Effector memory CD8-positive, alpha-beta T cell (primary cell): ENCODE data around the gene C3.
A peak's percentile ranks its signal among the peaks of the same experiment; 100 is the strongest.

Source experiments
- ATAC-seq: fragments of 150-1000 bp; cut with Tn5 transposase; replicated peaks from 2 replicates; pipeline ENCODE4 v1.10.0; 2021; ENCODE audit warnings: mild to moderate bottlenecking, moderate library complexity
- DNase-seq, 3 experiments: peaks; one replicate each; pipeline ENCODE4 v3.0.0; 2021
- H3K27ac Mint-ChIP-seq, 2 donors: one replicate each; pipeline ENCODE4 v1.8.0; 2022; ENCODE audit warnings: mild to moderate bottlenecking in 2 of 2, mixed read lengths in 2 of 2, moderate library complexity in 2 of 2
- H3K27me3 Mint-ChIP-seq, 2 donors: one replicate each; pipeline ENCODE4 v1.8.0; 2022; ENCODE audit warnings: mixed read lengths in 2 of 2
- H3K36me3 Mint-ChIP-seq: one replicate; pipeline ENCODE4 v1.8.0; 2022; ENCODE audit warnings: mild to moderate bottlenecking, moderate library complexity, mixed read lengths; ENCODE audit not compliant: insufficient read depth
- H3K4me1 Mint-ChIP-seq, 2 donors: one replicate each; pipeline ENCODE4 v1.8.0; 2022; ENCODE audit warnings: low read depth in 2 of 2, mixed read lengths in 2 of 2
- H3K4me3 Mint-ChIP-seq, 2 donors: one replicate each; pipeline ENCODE4 v1.8.0; 2022; ENCODE audit warnings: mild to moderate bottlenecking in 2 of 2, mixed read lengths in 2 of 2, moderate library complexity in 2 of 2
- H3K9me3 Mint-ChIP-seq, 2 donors: one replicate each; pipeline ENCODE4 v1.8.0; 2022; ENCODE audit warnings: mixed read lengths in 2 of 2

The C3 gene

GRCh38 chr19:6694147-6694815 lies 26.2 kb downstream of the C3 start:
- ATAC-seq, result no peak
- DNase-seq, result no peak
- no peak overlapping the region for H3K27ac Mint-ChIP-seq
- H3K36me3 Mint-ChIP-seq, result peaks cover 3% of the 10 kb centered on the region
- H3K4me1 Mint-ChIP-seq, result peaks cover 0 to 7% of the 10 kb centered on the region in 2 donors
- no peaks in the 10 kb centered on the region for H3K9me3 Mint-ChIP-seq
- H3K4me3 Mint-ChIP-seq, result no peak overlapping the region
- no peaks in the 10 kb centered on the region for H3K27me3 Mint-ChIP-seq

- H3K27me3 Mint-ChIP-seq, result no peaks in the 10 kb centered on the region
- H3K27ac Mint-ChIP-seq, result no peak overlapping the region
- DNase-seq (no peak), ATAC-seq (no peak)
- peaks cover 0 to 1% of the 10 kb centered on the region in 2 donors for H3K9me3 Mint-ChIP-seq
- H3K36me3 Mint-ChIP-seq, result peaks cover 3% of the 10 kb centered on the region
- H3K4me3 Mint-ChIP-seq, result no peak overlapping the region
- peaks cover 0 to 7% of the 10 kb centered on the region in 2 donors for H3K4me1 Mint-ChIP-seq
These were observed 26.8 kb downstream of the C3 start for GRCh38 chr19:6693681-6694080.

GRCh38 chr19:6693056-6693471 lies 27.4 kb downstream of the C3 start:
- H3K4me3 Mint-ChIP-seq, result no peak overlapping the region
- H3K4me1 Mint-ChIP-seq, result peaks cover 0 to 8% of the 10 kb centered on the region in 2 donors
- peaks cover 3% of the 10 kb centered on the region for H3K36me3 Mint-ChIP-seq
- no peak for DNase-seq
- H3K27ac Mint-ChIP-seq, result no peak overlapping the region
- H3K27me3 Mint-ChIP-seq, result no peaks in the 10 kb centered on the region
- no peak for ATAC-seq
- peaks cover 0 to 2% of the 10 kb centered on the region in 2 donors for H3K9me3 Mint-ChIP-seq

GRCh38 chr19:6692027-6692426 lies 28.4 kb downstream of the C3 start:
- Mint-ChIP-seq H3K27ac (peak overlapping the region in 1 of 2 donors; percentile 24), H3K27me3 (no peaks in the 10 kb centered on the region), H3K4me3 (no peak overlapping the region), H3K9me3 (peaks cover 0 to 2% of the 10 kb centered on the region in 2 donors), H3K36me3 (peaks cover 3% of the 10 kb centered on the region), H3K4me1 (peaks cover 0 to 5% of the 10 kb centered on the region in 2 donors)
- DNase-seq (no peak), ATAC-seq (no peak)

GRCh38 chr19:6691342-6691741 lies 29.1 kb downstream of the C3 start:
- Mint-ChIP-seq H3K9me3 (peaks cover 0 to 2% of the 10 kb centered on the region in 2 donors), H3K4me1 (peaks cover 0 to 5% of the 10 kb centered on the region in 2 donors), H3K27me3 (no peaks in the 10 kb centered on the region), H3K36me3 (peaks cover 3% of the 10 kb centered on the region), H3K27ac (no peak overlapping the region), H3K4me3 (no peak overlapping the region)
- ATAC-seq (no peak), DNase-seq (no peak)

- ATAC-seq (no peak), DNase-seq (no peak)
- Mint-ChIP-seq H3K27ac (no peak overlapping the region), H3K4me3 (no peak overlapping the region), H3K36me3 (no peaks in the 10 kb centered on the region), H3K9me3 (peaks cover 0 to 2% of the 10 kb centered on the region in 2 donors), H3K4me1 (peaks cover 0 to 5% of the 10 kb centered on the region in 2 donors), H3K27me3 (no peaks in the 10 kb centered on the region)
These were observed 30.1 kb downstream of the C3 start for GRCh38 chr19:6690160-6690885.

- no peaks in the 10 kb centered on the region for H3K36me3 Mint-ChIP-seq
- peaks cover 0 to 3% of the 10 kb centered on the region in 2 donors for H3K4me1 Mint-ChIP-seq
- ATAC-seq, result no peak
These were observed 33.3 kb downstream of the C3 start for GRCh38 chr19:6687114-6687513.

GRCh38 chr19:6686628-6686975 lies 33.8 kb downstream of the C3 start:
- H3K4me1 Mint-ChIP-seq, result peaks cover 0 to 3% of the 10 kb centered on the region in 2 donors
- H3K27ac Mint-ChIP-seq, result no peak overlapping the region
- no peaks in the 10 kb centered on the region for H3K27me3 Mint-ChIP-seq
- no peak overlapping the region for H3K4me3 Mint-ChIP-seq
- DNase-seq, result no peak
- ATAC-seq, result no peak
- no peaks in the 10 kb centered on the region for H3K36me3 Mint-ChIP-seq
- H3K9me3 Mint-ChIP-seq, result peaks cover 0 to 2% of the 10 kb centered on the region in 2 donors

More at GRCh38 chr19:6687114-6687513, 33.3 kb downstream of the C3 start:
- Mint-ChIP-seq H3K9me3 (peaks cover 0 to 2% of the 10 kb centered on the region in 2 donors), H3K27me3 (no peaks in the 10 kb centered on the region), H3K27ac (no peak overlapping the region), H3K4me3 (no peak overlapping the region)
- no peak for DNase-seq

- Mint-ChIP-seq H3K27me3 (no peaks in the 10 kb centered on the region), H3K9me3 (peaks cover 0 to 2% of the 10 kb centered on the region in 2 donors), H3K36me3 (no peaks in the 10 kb centered on the region), H3K4me1 (peaks cover 0 to 3% of the 10 kb centered on the region in 2 donors), H3K27ac (no peak overlapping the region), H3K4me3 (no peak overlapping the region)
- DNase-seq, result no peak
- ATAC-seq, result no peak
These were observed 34.4 kb downstream of the C3 start for GRCh38 chr19:6685962-6686627.

GRCh38 chr19:6685482-6685881 lies 35.0 kb downstream of the C3 start:
- Mint-ChIP-seq H3K27me3 (no peaks in the 10 kb centered on the region), H3K36me3 (no peaks in the 10 kb centered on the region), H3K9me3 (peaks cover 0 to 2% of the 10 kb centered on the region in 2 donors), H3K4me1 (peaks cover 0 to 3% of the 10 kb centered on the region in 2 donors), H3K4me3 (no peak overlapping the region), H3K27ac (peak overlapping the region in 1 of 2 donors; percentile 15)
- no peak for DNase-seq
- ATAC-seq, result no peak

GRCh38 chr19:6683971-6684370 lies 36.5 kb downstream of the C3 start:
- Mint-ChIP-seq H3K4me3 (no peak overlapping the region), H3K4me1 (peaks cover under 1 to 4% of the 10 kb centered on the region in 2 donors), H3K27ac (peak overlapping the region in 1 of 2 donors; percentile 15), H3K9me3 (peaks cover 0 to 2% of the 10 kb centered on the region in 2 donors), H3K27me3 (no peaks in the 10 kb centered on the region), H3K36me3 (peaks cover 3% of the 10 kb centered on the region)
- ATAC-seq (no peak), DNase-seq (no peak)

GRCh38 chr19:6682607-6683128 lies 37.8 kb downstream of the C3 start:
- Mint-ChIP-seq H3K27ac (no peak overlapping the region), H3K27me3 (no peaks in the 10 kb centered on the region), H3K9me3 (peaks cover 0 to 3% of the 10 kb centered on the region in 2 donors), H3K4me3 (no peak overlapping the region), H3K36me3 (peaks cover 5% of the 10 kb centered on the region), H3K4me1 (peaks cover 9 to 14% of the 10 kb centered on the region in 2 donors)
- DNase-seq, result no peak
- ATAC-seq, result no peak

- H3K36me3 Mint-ChIP-seq, result peaks cover 9% of the 10 kb centered on the region
- H3K4me1 Mint-ChIP-seq, result peaks cover 29 to 30% of the 10 kb centered on the region in 2 donors
- ATAC-seq (no peak), DNase-seq (no peak)
- no peak overlapping the region for H3K4me3 Mint-ChIP-seq
- H3K27ac Mint-ChIP-seq, result peak overlapping the region in 1 of 2 donors; percentile 20
- peaks cover 0 to 5% of the 10 kb centered on the region in 2 donors for H3K9me3 Mint-ChIP-seq
- no peaks in the 10 kb centered on the region for H3K27me3 Mint-ChIP-seq
These were observed 40.3 kb downstream of the C3 start for GRCh38 chr19:6680141-6680540.
